HepG2 (cell line): ENCODE data around the gene RARG. TPM values are rescaled to one million over a fixed set of nuclear protein-coding genes. Genes with fewer than 3 reads are reported as not detected.

Experiments
- GATA4 ChIP-seq: sonication (generic); IDR thresholded peaks from 2 replicates; pipeline ENCODE4 v1.6.1; 2016; ENCODE audit warnings: antibody characterized with exemption, low read depth, borderline replicate concordance
- HNF4G ChIP-seq, 2 experiments: sonication (generic) in 1 of 2; formaldehyde crosslinking in 1 of 2; IDR thresholded peaks; 2 replicates each; pipeline versions ENCODE4 v1.4.0 to v1.6.1; 2011 to 2020; ENCODE audit warnings: borderline replicate concordance in 2 of 2, low read depth in 2 of 2, mild to moderate bottlenecking in 2 of 2, low read length in 1 of 2, missing genetic modification reagents in 1 of 2, moderate library complexity in 1 of 2
- KLF11 ChIP-seq: IDR thresholded peaks from 2 replicates; pipeline ENCODE4 v1.6.1; 2016; ENCODE audit warnings: missing compliant biosample characterization
- KMT2A ChIP-seq: sonication (generic); formaldehyde crosslinking; IDR thresholded peaks from 2 replicates; pipeline ENCODE4 v1.4.0; 2020; ENCODE audit warnings: missing genetic modification reagents
- MAFG ChIP-seq: sonication (generic); formaldehyde crosslinking; IDR thresholded peaks from 2 replicates; pipeline ENCODE4 v1.5.1; 2020; ENCODE audit warnings: mild to moderate bottlenecking, missing genetic modification reagents
- NCOR1 ChIP-seq: fragments of 200-600 bp; sonication (generic); IDR thresholded peaks from 2 replicates; pipeline ENCODE4 v1.7.0; 2017; ENCODE audit warnings: antibody characterized with exemption, low read length, borderline replicate concordance
- PHF8 ChIP-seq: sonication (generic); formaldehyde crosslinking; IDR thresholded peaks from 2 replicates; pipeline ENCODE4 v1.5.0; 2020; ENCODE audit warnings: missing genetic modification reagents
- PRDM10 ChIP-seq: sonication (generic); formaldehyde crosslinking; IDR thresholded peaks from 2 replicates; pipeline ENCODE4 v1.4.0; 2020; ENCODE audit warnings: low read depth, missing genetic modification reagents
- RAD51 ChIP-seq: fragments of 450-650 bp; IDR thresholded peaks from 2 replicates; pipeline ENCODE4 v1.6.1; 2016; ENCODE audit warnings: borderline replicate concordance
- SAP130 ChIP-seq: IDR thresholded peaks from 2 replicates; pipeline ENCODE4 v1.6.1; 2016; ENCODE audit warnings: low read depth
- SIX1 ChIP-seq: sonication (generic); formaldehyde crosslinking; IDR thresholded peaks from 2 replicates; pipeline ENCODE4 v1.4.0; 2020; ENCODE audit warnings: missing genetic modification reagents, borderline replicate concordance
- TBL1XR1 ChIP-seq: fragments of 150-350 bp; IDR thresholded peaks from 2 replicates; pipeline ENCODE4 v1.6.1; 2014; ENCODE audit warnings: borderline replicate concordance, low read length; ENCODE audit not compliant: partially characterized antibody
- TSC22D2 ChIP-seq: sonication (generic); formaldehyde crosslinking; IDR thresholded peaks from 2 replicates; pipeline ENCODE4 v1.5.1; 2020; ENCODE audit warnings: missing genetic modification reagents, mild to moderate bottlenecking, borderline replicate concordance
- ZBTB3 ChIP-seq: sonication (generic); formaldehyde crosslinking; IDR thresholded peaks from 2 replicates; pipeline ENCODE4 v1.4.0; 2020; ENCODE audit warnings: low read depth, mild to moderate bottlenecking, moderate library complexity, missing genetic modification reagents, borderline replicate concordance
- ZFP36L2 ChIP-seq: sonication (generic); formaldehyde crosslinking; IDR thresholded peaks from 2 replicates; pipeline ENCODE4 v1.4.0; 2020; ENCODE audit warnings: missing genetic modification reagents
- ZNF546 ChIP-seq: sonication (generic); formaldehyde crosslinking; conservative IDR thresholded peaks from 2 replicates; pipeline ENCODE4 v1.8.1; 2023; ENCODE audit warnings: mild to moderate bottlenecking, missing genetic modification reagents
- polyA plus RNA-seq, 8 experiments: library from polyadenylated mRNA; depleted of rRNA in 3 of 8; stranded (reverse) in 7 of 8; unstranded in 1 of 8; fragments of >200 nt; fragmentation: Illumina TruSeq in 4 of 8; extraction: Trizol in 4 of 8; gene quantifications; 2 replicates each; pipeline versions ENCODE4 v1.2.1 to v1.2.3, GENCODE V29; 2011 to 2016; ENCODE audit warnings: low read depth in 4 of 8, missing spikeins in 1 of 8, mixed read lengths in 1 of 8; ENCODE audit not compliant: insufficient read depth in 1 of 8
- total RNA-seq, 5 experiments: library from RNA; depleted of rRNA; stranded (reverse); fragments of >200 nt; fragmentation: Illumina TruSeq; extraction: Trizol; gene quantifications; 2 replicates each; pipeline ENCODE4 v1.2.3, GENCODE V29; 2016; ENCODE audit warnings: low read depth in 1 of 5
- TF ChIP-seq, protein P1 (sequence below): sonication (generic); formaldehyde crosslinking; IDR thresholded peaks from 2 replicates; pipeline ENCODE4 v1.5.1; 2020; ENCODE audit warnings: missing genetic modification reagents, mild to moderate bottlenecking, borderline replicate concordance
- TF ChIP-seq, protein P2 (sequence below): sonication (generic); formaldehyde crosslinking; IDR thresholded peaks from 2 replicates; pipeline ENCODE4 v1.4.0; 2020; ENCODE audit warnings: missing genetic modification reagents
- TF ChIP-seq, protein P3 (sequence below): sonication (generic); formaldehyde crosslinking; IDR thresholded peaks from 2 replicates; pipeline ENCODE4 v1.4.0; 2020; ENCODE audit warnings: missing genetic modification reagents

RARG gene
- total and polyA plus RNA-seq, 2 of the 13 experiments (the other 11 are each of a cell fraction or from before 2014, with no cell fraction given), result 0.77 to 1.5 TPM

GRCh38 chr12:53221203-53222080 is 10.6 kb downstream of the RARG start (continued):
- TF ChIP-seq, protein P1, sequence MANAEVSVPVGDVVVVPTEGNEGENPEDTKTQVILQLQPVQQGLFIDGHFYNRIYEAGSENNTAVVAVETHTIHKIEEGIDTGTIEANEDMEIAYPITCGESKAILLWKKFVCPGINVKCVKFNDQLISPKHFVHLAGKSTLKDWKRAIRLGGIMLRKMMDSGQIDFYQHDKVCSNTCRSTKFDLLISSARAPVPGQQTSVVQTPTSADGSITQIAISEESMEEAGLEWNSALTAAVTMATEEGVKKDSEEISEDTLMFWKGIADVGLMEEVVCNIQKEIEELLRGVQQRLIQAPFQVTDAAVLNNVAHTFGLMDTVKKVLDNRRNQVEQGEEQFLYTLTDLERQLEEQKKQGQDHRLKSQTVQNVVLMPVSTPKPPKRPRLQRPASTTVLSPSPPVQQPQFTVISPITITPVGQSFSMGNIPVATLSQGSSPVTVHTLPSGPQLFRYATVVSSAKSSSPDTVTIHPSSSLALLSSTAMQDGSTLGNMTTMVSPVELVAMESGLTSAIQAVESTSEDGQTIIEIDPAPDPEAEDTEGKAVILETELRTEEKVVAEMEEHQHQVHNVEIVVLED (CRISPR knock-in tag), result no peak
- TF ChIP-seq KLF11 (CRISPR knock-in tag) (no peak), KMT2A (CRISPR knock-in tag) (0 out of 2 replicates have a peak, but pooled peaks have one; percentile 4), GATA4 (no peak), SAP130 (CRISPR knock-in tag) (peak; percentile 78), MAFG (CRISPR knock-in tag) (no peak), TSC22D2 (no peak; the same call in 1 of the 2 replicates), RAD51 (no peak), ZFP36L2 (CRISPR knock-in tag) (no peak), TBL1XR1 (no peak), ZNF546 (CRISPR knock-in tag) (no peak; the same call in 1 of the 2 replicates), ZBTB3 (CRISPR knock-in tag) (no peak), NCOR1 (no peak), SIX1 (CRISPR knock-in tag) (no peak), PRDM10 (CRISPR knock-in tag) (peak; percentile 8; the same call in 1 of the 2 replicates), PHF8 (CRISPR knock-in tag) (peak; percentile 62), HNF4G (IDR thresholded peaks at IDR 0.05; ENCODE audit: borderline replicate concordance, low read depth, low read length) (no peak), HNF4G (CRISPR knock-in tag; IDR thresholded peaks at IDR 0.05; ENCODE audit: borderline replicate concordance, low read depth) (0 out of 2 replicates have a peak, but pooled peaks have one; percentile 15)
- TF ChIP-seq, protein P2, sequence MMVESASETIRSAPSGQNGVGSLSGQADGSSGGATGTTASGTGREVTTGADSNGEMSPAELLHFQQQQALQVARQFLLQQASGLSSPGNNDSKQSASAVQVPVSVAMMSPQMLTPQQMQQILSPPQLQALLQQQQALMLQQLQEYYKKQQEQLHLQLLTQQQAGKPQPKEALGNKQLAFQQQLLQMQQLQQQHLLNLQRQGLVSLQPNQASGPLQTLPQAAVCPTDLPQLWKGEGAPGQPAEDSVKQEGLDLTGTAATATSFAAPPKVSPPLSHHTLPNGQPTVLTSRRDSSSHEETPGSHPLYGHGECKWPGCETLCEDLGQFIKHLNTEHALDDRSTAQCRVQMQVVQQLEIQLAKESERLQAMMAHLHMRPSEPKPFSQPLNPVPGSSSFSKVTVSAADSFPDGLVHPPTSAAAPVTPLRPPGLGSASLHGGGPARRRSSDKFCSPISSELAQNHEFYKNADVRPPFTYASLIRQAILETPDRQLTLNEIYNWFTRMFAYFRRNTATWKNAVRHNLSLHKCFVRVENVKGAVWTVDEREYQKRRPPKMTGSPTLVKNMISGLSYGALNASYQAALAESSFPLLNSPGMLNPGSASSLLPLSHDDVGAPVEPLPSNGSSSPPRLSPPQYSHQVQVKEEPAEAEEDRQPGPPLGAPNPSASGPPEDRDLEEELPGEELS (CRISPR knock-in tag), result no peak
- TF ChIP-seq, protein P3, sequence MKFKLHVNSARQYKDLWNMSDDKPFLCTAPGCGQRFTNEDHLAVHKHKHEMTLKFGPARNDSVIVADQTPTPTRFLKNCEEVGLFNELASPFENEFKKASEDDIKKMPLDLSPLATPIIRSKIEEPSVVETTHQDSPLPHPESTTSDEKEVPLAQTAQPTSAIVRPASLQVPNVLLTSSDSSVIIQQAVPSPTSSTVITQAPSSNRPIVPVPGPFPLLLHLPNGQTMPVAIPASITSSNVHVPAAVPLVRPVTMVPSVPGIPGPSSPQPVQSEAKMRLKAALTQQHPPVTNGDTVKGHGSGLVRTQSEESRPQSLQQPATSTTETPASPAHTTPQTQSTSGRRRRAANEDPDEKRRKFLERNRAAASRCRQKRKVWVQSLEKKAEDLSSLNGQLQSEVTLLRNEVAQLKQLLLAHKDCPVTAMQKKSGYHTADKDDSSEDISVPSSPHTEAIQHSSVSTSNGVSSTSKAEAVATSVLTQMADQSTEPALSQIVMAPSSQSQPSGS (CRISPR knock-in tag), result 0 out of 2 replicates have a peak, but pooled peaks have one; percentile 18
